Measurements from ENCODE around the gene ADGRF3.
"Not testable (repeated sequence)": the region's sequence is repeated elsewhere in the genome, so short reads cannot be mapped to it uniquely, and the experiment has no call there.

ADGRF3 gene

GRCh38 chr2:26366957-26367356, 20.4 kb upstream of the ADGRF3 start:
- Histone ChIP-seq H3K27me3 (ENCODE audit: insufficient read depth, low read length) (no peaks in the 10 kb centered on the region), H3K4me1 (ENCODE audit: insufficient read depth, low read length) (no peaks in the 10 kb centered on the region), H3K9me3 (ENCODE audit: insufficient read depth, low read depth, low read length) (no peaks in the 10 kb centered on the region), H3K27ac (ENCODE audit: low read length) (no peak overlapping the region), H3K4me3 (ENCODE audit: low read length) (no peak overlapping the region), H3K9ac (ENCODE audit: low read depth, low read length) (no peak overlapping the region), H3K36me3 (ENCODE audit: insufficient read depth, low read depth, low read length) (peaks cover 46% of the 10 kb centered on the region)

GRCh38 chr2:26364669-26365068, 18.1 kb upstream of the ADGRF3 start:
- no peak overlapping the region for H3K27ac ChIP-seq (ENCODE audit: low read length)
- no peak overlapping the region for H3K9ac ChIP-seq (ENCODE audit: low read depth, low read length)
- no peaks in the 10 kb centered on the region for H3K4me1 ChIP-seq (ENCODE audit: insufficient read depth, low read length)
- no peaks in the 10 kb centered on the region for H3K9me3 ChIP-seq (ENCODE audit: insufficient read depth, low read depth, low read length)
- H3K27me3 ChIP-seq (ENCODE audit: insufficient read depth, low read length): no peaks in the 10 kb centered on the region
- no peak overlapping the region for H3K4me3 ChIP-seq (ENCODE audit: low read length)
- peaks cover 45% of the 10 kb centered on the region for H3K36me3 ChIP-seq (ENCODE audit: insufficient read depth, low read depth, low read length)

GRCh38 chr2:26363958-26364357, 17.4 kb upstream of the ADGRF3 start:
- Histone ChIP-seq H3K9me3 (ENCODE audit: insufficient read depth, low read depth, low read length) (no peaks in the 10 kb centered on the region), H3K36me3 (ENCODE audit: insufficient read depth, low read depth, low read length) (peaks cover 38% of the 10 kb centered on the region), H3K9ac (ENCODE audit: low read depth, low read length) (no peak overlapping the region), H3K27me3 (ENCODE audit: insufficient read depth, low read length) (no peaks in the 10 kb centered on the region), H3K4me3 (ENCODE audit: low read length) (no peak overlapping the region), H3K27ac (ENCODE audit: low read length) (no peak overlapping the region), H3K4me1 (ENCODE audit: insufficient read depth, low read length) (no peaks in the 10 kb centered on the region)

GRCh38 chr2:26363323-26363722, 16.7 kb upstream of the ADGRF3 start:
- no peaks in the 10 kb centered on the region for H3K4me1 ChIP-seq (ENCODE audit: insufficient read depth, low read length)
- H3K9ac ChIP-seq (ENCODE audit: low read depth, low read length): no peak overlapping the region
- H3K27me3 ChIP-seq (ENCODE audit: insufficient read depth, low read length): no peaks in the 10 kb centered on the region
- H3K27ac ChIP-seq (ENCODE audit: low read length): no peak overlapping the region
- no peak overlapping the region for H3K4me3 ChIP-seq (ENCODE audit: low read length)
- peaks cover 31% of the 10 kb centered on the region for H3K36me3 ChIP-seq (ENCODE audit: insufficient read depth, low read depth, low read length)
- H3K9me3 ChIP-seq (ENCODE audit: insufficient read depth, low read depth, low read length): no peaks in the 10 kb centered on the region

DNA sequence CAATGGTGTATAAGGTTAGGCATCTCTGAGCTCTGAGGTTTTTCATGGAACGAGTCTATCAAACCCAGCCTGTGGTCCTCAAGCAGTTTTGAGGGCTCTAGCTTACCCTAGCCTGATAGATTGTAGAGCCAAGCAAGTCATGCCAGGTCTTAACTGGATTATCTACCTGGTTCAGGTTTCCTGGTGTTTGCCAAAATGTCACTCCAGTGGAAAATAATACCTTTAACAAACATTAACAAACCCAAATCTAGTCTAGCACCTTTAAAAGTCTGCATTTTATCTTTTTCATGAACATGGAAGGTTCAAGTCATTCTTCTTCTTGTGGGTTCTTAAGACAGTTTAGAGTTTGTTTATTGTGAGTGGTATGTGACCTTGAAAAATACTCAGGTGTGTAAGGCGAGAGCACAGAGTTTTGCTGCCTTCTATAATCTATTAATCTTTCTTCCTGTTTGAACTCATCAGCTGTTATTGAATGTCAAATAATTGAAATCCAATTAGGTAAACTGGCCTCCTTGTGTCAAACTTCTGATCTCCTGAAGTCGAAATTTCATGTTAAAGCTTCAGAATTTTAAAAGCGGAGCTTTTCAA, 13.4 kb upstream of the ADGRF3 start:
- H3K9ac ChIP-seq (ENCODE audit: low read depth, low read length): no peak overlapping the region
- no peak overlapping the region for H3K27ac ChIP-seq (ENCODE audit: low read length)
- no peaks in the 10 kb centered on the region for H3K27me3 ChIP-seq (ENCODE audit: insufficient read depth, low read length)
- no peaks in the 10 kb centered on the region for H3K9me3 ChIP-seq (ENCODE audit: insufficient read depth, low read depth, low read length)
- H3K4me1 ChIP-seq (ENCODE audit: insufficient read depth, low read length): peaks cover 6% of the 10 kb centered on the region
- H3K4me3 ChIP-seq (ENCODE audit: low read length): no peak overlapping the region
- peaks cover 8% of the 10 kb centered on the region; the same call in 1 of the 2 replicates for H3K36me3 ChIP-seq (ENCODE audit: insufficient read depth, low read depth, low read length)

GRCh38 chr2:26356771-26357170, 10.2 kb upstream of the ADGRF3 start:
- H3K36me3 ChIP-seq (ENCODE audit: insufficient read depth, low read depth, low read length): peaks cover 8% of the 10 kb centered on the region; the same call in 1 of the 2 replicates
- peaks cover 7% of the 10 kb centered on the region for H3K4me1 ChIP-seq (ENCODE audit: insufficient read depth, low read length)
- H3K9me3 ChIP-seq (ENCODE audit: insufficient read depth, low read depth, low read length): no peaks in the 10 kb centered on the region
- H3K9ac ChIP-seq (ENCODE audit: low read depth, low read length): no peak overlapping the region
- no peak overlapping the region for H3K27ac ChIP-seq (ENCODE audit: low read length)
- H3K27me3 ChIP-seq (ENCODE audit: insufficient read depth, low read length): no peaks in the 10 kb centered on the region
- H3K4me3 ChIP-seq (ENCODE audit: low read length): no peak overlapping the region

GRCh38 chr2:26356111-26356510, 9.5 kb upstream of the ADGRF3 start:
- H3K36me3 ChIP-seq (ENCODE audit: insufficient read depth, low read depth, low read length): peaks cover 8% of the 10 kb centered on the region; the same call in 1 of the 2 replicates

GRCh38 chr2:26355038-26355995, 8.7 kb upstream of the ADGRF3 start:
- Histone ChIP-seq H3K9ac (ENCODE audit: low read depth, low read length) (no peak overlapping the region), H3K9me3 (ENCODE audit: insufficient read depth, low read depth, low read length) (no peaks in the 10 kb centered on the region), H3K36me3 (ENCODE audit: insufficient read depth, low read depth, low read length) (peaks cover 8% of the 10 kb centered on the region; the same call in 1 of the 2 replicates), H3K27ac (ENCODE audit: low read length) (no peak overlapping the region), H3K4me1 (ENCODE audit: insufficient read depth, low read length) (peaks cover 7% of the 10 kb centered on the region), H3K27me3 (ENCODE audit: insufficient read depth, low read length) (no peaks in the 10 kb centered on the region), H3K4me3 (ENCODE audit: low read length) (no peak overlapping the region)

More at GRCh38 chr2:26356111-26356510, 9.5 kb upstream of the ADGRF3 start:
- H3K4me3 ChIP-seq (ENCODE audit: low read length): no peak overlapping the region
- no peak overlapping the region for H3K9ac ChIP-seq (ENCODE audit: low read depth, low read length)
- no peaks in the 10 kb centered on the region for H3K27me3 ChIP-seq (ENCODE audit: insufficient read depth, low read length)
- no peaks in the 10 kb centered on the region for H3K9me3 ChIP-seq (ENCODE audit: insufficient read depth, low read depth, low read length)
- H3K4me1 ChIP-seq (ENCODE audit: insufficient read depth, low read length): peaks cover 7% of the 10 kb centered on the region
- no peak overlapping the region for H3K27ac ChIP-seq (ENCODE audit: low read length)

DNA sequence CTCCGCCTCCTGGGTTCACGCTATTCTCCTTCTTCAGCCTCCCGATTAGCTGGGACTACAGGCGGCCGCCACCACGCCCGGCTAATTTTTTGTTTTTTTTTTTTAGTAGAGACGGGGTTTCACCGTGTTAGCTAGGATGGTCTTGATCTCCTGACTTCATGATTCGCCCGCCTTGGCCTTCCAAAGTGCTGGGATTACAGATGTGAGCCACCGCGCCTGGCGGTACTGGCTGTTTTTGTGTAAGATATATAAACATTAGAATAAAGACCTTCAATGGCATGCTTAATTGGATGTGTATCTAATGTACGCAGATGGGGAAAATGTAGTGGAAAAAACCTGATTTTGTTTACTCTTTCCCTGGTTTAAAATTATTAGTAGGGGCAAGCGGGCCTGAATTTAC, 7.9 kb upstream of the ADGRF3 start:
- not testable (repeated sequence) for H3K4me1 ChIP-seq (ENCODE audit: insufficient read depth, low read length); H3K9me3 ChIP-seq (ENCODE audit: insufficient read depth, low read depth, low read length); H3K36me3 ChIP-seq (ENCODE audit: insufficient read depth, low read depth, low read length); H3K27ac ChIP-seq (ENCODE audit: low read length); H3K27me3 ChIP-seq (ENCODE audit: insufficient read depth, low read length); H3K9ac ChIP-seq (ENCODE audit: low read depth, low read length); H3K4me3 ChIP-seq (ENCODE audit: low read length)

- peaks cover 7% of the 10 kb centered on the region for H3K4me1 ChIP-seq (ENCODE audit: insufficient read depth, low read length)
- H3K9ac ChIP-seq (ENCODE audit: low read depth, low read length): no peak overlapping the region
- H3K9me3 ChIP-seq (ENCODE audit: insufficient read depth, low read depth, low read length): no peaks in the 10 kb centered on the region
- no peak overlapping the region for H3K4me3 ChIP-seq (ENCODE audit: low read length)
- H3K36me3 ChIP-seq (ENCODE audit: insufficient read depth, low read depth, low read length): peaks cover 8% of the 10 kb centered on the region; the same call in 1 of the 2 replicates
- H3K27ac ChIP-seq (ENCODE audit: low read length): no peak overlapping the region
- H3K27me3 ChIP-seq (ENCODE audit: insufficient read depth, low read length): no peaks in the 10 kb centered on the region
These were observed 6.3 kb upstream of the ADGRF3 start for GRCh38 chr2:26352892-26353291.

DNA sequence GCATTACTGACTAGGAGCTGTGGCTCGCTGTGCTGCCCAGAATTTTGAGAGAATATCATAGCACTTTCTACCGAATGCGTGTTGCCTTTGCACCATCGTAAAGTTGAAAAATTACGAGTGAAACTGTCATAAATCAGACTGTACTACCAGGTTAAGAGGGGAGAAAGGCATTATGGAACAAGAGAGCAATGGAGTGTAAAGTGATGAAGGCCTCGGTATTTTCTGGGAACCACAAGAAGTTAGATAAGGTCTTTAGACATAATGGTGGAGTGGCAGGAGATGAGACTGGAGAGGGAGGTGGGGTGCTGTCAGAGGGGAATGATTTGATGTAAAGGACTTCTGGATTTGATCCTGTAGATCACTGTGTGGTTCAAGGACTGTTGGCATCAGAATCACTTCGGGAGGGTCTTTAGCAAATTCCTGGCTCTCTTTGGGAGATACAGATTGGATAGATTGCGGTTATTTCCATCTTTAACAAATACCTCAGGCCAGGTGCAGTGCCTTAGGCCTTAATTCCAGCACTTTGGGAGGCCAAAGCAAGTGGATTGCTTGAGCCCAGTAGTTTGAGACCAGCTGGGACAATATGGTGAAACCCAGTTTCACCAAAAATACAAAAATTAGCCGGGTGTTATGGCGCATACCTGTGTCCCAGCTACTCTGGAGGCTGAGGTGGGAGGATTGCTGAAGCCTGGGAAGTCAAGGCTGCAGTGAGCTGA, 4.9 kb upstream of the ADGRF3 start:
- Histone ChIP-seq H3K4me1 (ENCODE audit: insufficient read depth, low read length) (peaks cover 11% of the 10 kb centered on the region), H3K9ac (ENCODE audit: low read depth, low read length) (no peak overlapping the region), H3K27ac (ENCODE audit: low read length) (no peak overlapping the region), H3K4me3 (ENCODE audit: low read length) (no peak overlapping the region), H3K9me3 (ENCODE audit: insufficient read depth, low read depth, low read length) (no peaks in the 10 kb centered on the region), H3K36me3 (ENCODE audit: insufficient read depth, low read depth, low read length) (no peaks in the 10 kb centered on the region), H3K27me3 (ENCODE audit: insufficient read depth, low read length) (no peaks in the 10 kb centered on the region)
